GM12878 (cell line): ENCODE measurements around the gene ATP2A1. TPM values are rescaled to one million over a fixed set of nuclear protein-coding genes. Genes with fewer than 3 reads are reported as not detected.

Source experiments
- ATAC-seq: fragments of 200-7000 bp; cut with Tn5 transposase; 3 replicates; pipeline ENCODE4 v1.9.1; 2020; ENCODE audit warnings: mild to moderate bottlenecking, moderate library complexity
- BruUV-seq: library from RNA; stranded (reverse); fragments of 400-500 nt; replicated peaks from 2 replicates; lab custom pipeline; 2021; lab: Mats Ljungman, UMichigan
- CTCF ChIA-PET: fragments of 300-600 bp; sonication (Branson Sonifier 250); formaldehyde crosslinking; extraction: SDS; loops from one replicate; lab custom pipeline; 2021; ENCODE audit warnings: inconsistent platforms; lab: Yijun Ruan, JAX
- POLR2A ChIA-PET: fragments of 350-600 bp; formaldehyde crosslinking; extraction: SDS; loops from one replicate; lab custom pipeline; 2021; ENCODE audit warnings: inconsistent platforms; lab: Charles Lee
- RAD21 ChIA-PET: fragments of 300-600 bp; sonication (Branson Sonifier 250); formaldehyde crosslinking; loops from one replicate; lab custom pipeline; 2023; ENCODE audit warnings: antibody characterized with exemption; ENCODE audit not compliant: unreplicated experiment; lab: Charles Lee
- SMC1A ChIA-PET: fragments of 300-600 bp; sonication (Branson Sonifier 250); formaldehyde crosslinking; loops from one replicate; lab custom pipeline; 2023; ENCODE audit not compliant: unreplicated experiment, uncharacterized antibody; lab: Charles Lee
- DNase-seq: peaks from one replicate; pipeline ENCODE4 v3.0.0-alpha.2; 2011; ENCODE audit warnings: low read depth, low spot score
- FAIRE-seq: peaks from 3 replicates; lab custom pipeline; 2011; peaks lifted over from hg19 to GRCh38; lab: Jason Lieb, UNC
- H2AFZ ChIP-seq: 2 replicates; pipeline ENCODE4 v1.6.0; 2011; ENCODE audit warnings: low read depth, low read length, control low read depth; ENCODE audit not compliant: control insufficient read depth
- H3K27ac ChIP-seq: 2 replicates; pipeline ENCODE4 v1.5.1; 2011; ENCODE audit warnings: control low read depth; ENCODE audit not compliant: control insufficient read depth, insufficient read depth
- H3K27me3 ChIP-seq, 2 experiments: replicated peaks in 1 of 2; 2 replicates each; pipeline versions ENCODE4 v1.6.0 to v1.6.1; 2011; ENCODE audit warnings: low read length in 1 of 2; ENCODE audit not compliant: control insufficient read depth in 2 of 2, insufficient read depth in 2 of 2
- H3K36me3 ChIP-seq, 2 experiments: 2 replicates each; pipeline ENCODE4 v1.5.1; 2011; ENCODE audit warnings: low read length in 1 of 2; ENCODE audit not compliant: control insufficient read depth in 2 of 2, insufficient read depth in 2 of 2
- H3K4me1 ChIP-seq: 2 replicates; pipeline ENCODE4 v1.6.1; 2011; ENCODE audit warnings: mild to moderate bottlenecking, low read length, moderate library complexity, mixed read lengths; ENCODE audit not compliant: control insufficient read depth, insufficient read depth
- H3K4me2 ChIP-seq: 2 replicates; pipeline ENCODE4 v1.6.0; 2011; ENCODE audit warnings: control low read depth; ENCODE audit not compliant: control insufficient read depth, insufficient read depth
- H3K4me3 ChIP-seq: fragments of 200-600 bp; sonication (generic); 2 replicates; pipeline ENCODE4 v1.5.1; 2016
- H3K79me2 ChIP-seq: 2 replicates; pipeline ENCODE4 v1.6.0; 2011; ENCODE audit warnings: low read length; ENCODE audit not compliant: control insufficient read depth, insufficient read depth
- H3K9ac ChIP-seq: 2 replicates; pipeline ENCODE4 v1.8.0; 2011; ENCODE audit warnings: low read length, control low read depth, mixed read lengths; ENCODE audit not compliant: control insufficient read depth, insufficient read depth
- H3K9me3 ChIP-seq: replicated peaks from 3 replicates; pipeline ENCODE4 v1.5.1; 2011; ENCODE audit warnings: mild to moderate bottlenecking, low read length; ENCODE audit not compliant: control insufficient read depth, insufficient read depth
- H4K20me1 ChIP-seq: 2 replicates; pipeline ENCODE4 v1.6.0; 2011; ENCODE audit not compliant: control insufficient read depth, insufficient read depth
- BCL11A ChIP-seq: IDR thresholded peaks from 2 replicates; pipeline ENCODE4 v1.6.1; 2011; ENCODE audit warnings: low read depth, low read length
- BHLHE40 ChIP-seq, 2 experiments: fragments of 450-650 bp in 1 of 2; IDR thresholded peaks; 2 replicates each; pipeline ENCODE4 v1.6.1; 2011 to 2017; ENCODE audit warnings: low read depth in 2 of 2, borderline replicate concordance in 1 of 2, improper control_type of control experiment in 1 of 2, low read length in 1 of 2, mild to moderate bottlenecking in 1 of 2
- CHD2 ChIP-seq: IDR thresholded peaks from 2 replicates; pipeline ENCODE4 v1.6.1; 2011; ENCODE audit warnings: low read depth, low read length, improper control_type of control experiment, borderline replicate concordance
- FOS ChIP-seq: IDR thresholded peaks from 3 replicates; pipeline ENCODE4 v1.6.1; 2011; ENCODE audit warnings: borderline replicate concordance; ENCODE audit not compliant: insufficient read length; ENCODE audit errors: extremely low read depth
- IKZF1 ChIP-seq: fragments of 450-650 bp; conservative IDR thresholded peaks from 2 replicates; pipeline ENCODE4 v1.6.1; 2017; ENCODE audit warnings: antibody characterized with exemption, mild to moderate bottlenecking
- MXI1 ChIP-seq: fragments of 150-350 bp; IDR thresholded peaks from 2 replicates; pipeline ENCODE4 v1.6.1; 2011; ENCODE audit warnings: low read depth, mild to moderate bottlenecking, inconsistent platforms, low read length, improper control_type of control experiment
- NFYB ChIP-seq: IDR thresholded peaks from 2 replicates; pipeline ENCODE4 v1.6.1; 2011; ENCODE audit warnings: low read depth, mild to moderate bottlenecking, low read length, improper control_type of control experiment, moderate library complexity; ENCODE audit not compliant: insufficient read depth
- POLR2AphosphoS5 ChIP-seq: IDR thresholded peaks from 2 replicates; pipeline ENCODE4 v1.6.1; 2011; ENCODE audit warnings: mild to moderate bottlenecking, low read length, inconsistent platforms
- SP1 ChIP-seq: IDR thresholded peaks from one replicate; pipeline ENCODE4 v1.6.1; 2011; ENCODE audit warnings: low read depth, low read length
- WGBS: methylation state at CpG from one replicate; pipeline ENCODE4 v1.1.6; 2016; ENCODE audit warnings: low lambda C conversion rate; ENCODE audit not compliant: insufficient replicate concordance, insufficient coverage; ENCODE audit errors: missing lambda C conversion rate; 5-methylcytosine and 5-hydroxymethylcytosine counted together
- in situ Hi-C: fragments of 300-500 bp; cut with MboI; formaldehyde crosslinking; loops from 9 replicates; pipeline ENCODE4 v1.14.3; 2018; ENCODE audit warnings: mixed read lengths
- intact Hi-C: fragments of 100-400 bp; cut with micrococcal nuclease; formaldehyde crosslinking; loops from one replicate; pipeline ENCODE4 v1.14.2; 2022; ENCODE audit not compliant: unreplicated experiment
- polyA plus RNA-seq, 11 experiments: library from polyadenylated mRNA; depleted of rRNA in 4 of 11; unstranded in 6 of 11; stranded (reverse) in 5 of 11; fragments of >200 nt; fragmentation: Nextera tagmentation in 4 of 11; fragmentation: Illumina TruSeq in 1 of 11; extraction: Ambion mirVana in 4 of 11; extraction: Trizol in 1 of 11; gene quantifications; 1 replicate in 1 of 11; 2 replicates in 10 of 11; pipeline versions ENCODE4 v1.2.1 to v1.2.3, GENCODE V29; 2011 to 2016; ENCODE audit warnings: inconsistent platforms in 2 of 11, missing spikeins in 2 of 11, low read depth in 1 of 11
- total RNA-seq, 4 experiments: library from RNA; depleted of rRNA in 3 of 4; stranded (reverse); fragments of >200 nt in 3 of 4; fragmentation: Illumina TruSeq in 1 of 4; extraction: Trizol in 1 of 4; gene quantifications; 2 replicates each; pipeline versions ENCODE4 v1.2.1 to v1.2.3, GENCODE V29; 2013 to 2021
- TF ChIP-seq, protein P1 (sequence below): fragments of 150-350 bp; IDR thresholded peaks from 2 replicates; pipeline ENCODE4 v1.6.1; 2016; ENCODE audit warnings: low read depth, low read length
- TF ChIP-seq, protein P2 (sequence below): fragments of 450-650 bp; IDR thresholded peaks from 2 replicates; pipeline ENCODE4 v1.6.1; 2018; ENCODE audit warnings: mild to moderate bottlenecking, low read depth, moderate library complexity; ENCODE audit not compliant: partially characterized antibody
- TF ChIP-seq, protein P3 (sequence below): IDR thresholded peaks from 2 replicates; pipeline ENCODE4 v1.6.1; 2012; ENCODE audit warnings: low read depth, low read length, improper control_type of control experiment
- TF ChIP-seq, protein P4 (sequence below): IDR thresholded peaks from 2 replicates; pipeline ENCODE4 v1.6.1; 2012; ENCODE audit warnings: low read depth, low read length, improper control_type of control experiment

The ATP2A1 gene
- total and polyA plus RNA-seq, 10 of the 15 experiments (the other 5 are each of a cell fraction or from before 2014, with no cell fraction given): 0.13 to 1.7 (median 0.88) TPM

DNA sequence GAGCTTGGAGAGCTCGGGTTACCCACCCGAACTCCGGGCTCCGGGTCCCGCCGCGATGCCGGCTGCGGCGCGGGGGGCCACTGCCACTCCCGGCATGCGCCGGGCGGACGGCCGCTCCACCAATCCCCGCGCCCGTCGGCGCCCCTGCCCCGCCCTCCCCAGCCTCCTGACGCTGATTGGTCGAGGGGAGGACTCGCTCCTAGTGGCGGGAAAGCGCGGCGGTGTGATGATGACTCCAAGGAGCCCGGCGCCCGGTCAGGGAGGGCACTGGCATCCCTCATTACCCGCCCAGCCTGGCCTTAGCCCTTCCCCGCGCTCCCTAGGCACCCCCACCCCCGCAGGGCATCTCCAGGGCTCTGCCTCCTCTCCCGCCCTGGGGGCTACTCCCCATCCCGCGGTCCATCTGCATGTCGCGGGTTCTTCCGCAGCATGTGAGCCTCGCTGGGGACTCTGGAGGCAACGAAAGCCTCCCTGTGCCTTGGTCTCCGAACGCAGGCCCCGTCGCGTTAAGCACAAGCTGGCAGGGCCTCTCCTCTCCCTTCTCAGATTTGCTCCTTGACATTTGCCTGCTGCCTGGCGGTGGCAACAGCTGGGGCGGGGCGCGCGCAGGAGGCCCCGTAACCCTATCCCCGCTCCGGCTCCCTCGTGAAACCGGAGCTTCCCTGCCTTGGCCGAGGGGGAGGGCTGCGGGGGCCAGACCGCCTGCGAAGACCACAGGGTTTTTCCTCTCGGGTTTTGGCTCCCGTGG, 1.7 kb downstream of the ATP2A1 start:
- Histone ChIP-seq H3K36me3 (no peaks in the 10 kb centered on the region), H3K9ac (peak overlapping the region; percentile 77), H3K9me3 (no peaks in the 10 kb centered on the region), H3K4me3 (peak overlapping the region; percentile 95), H3K4me1 (peaks cover 13% of the 10 kb centered on the region), H3K27ac (peak overlapping the region; percentile 37; the same call in 1 of the 2 replicates), H3K4me2 (peak overlapping the region; percentile 98), H4K20me1 (no peaks in the 10 kb centered on the region), H2AFZ (peak overlapping the region; percentile 85), H3K27me3 (no peaks in the 10 kb centered on the region), H3K79me2 (no peaks in the 10 kb centered on the region)
- RAD21 ChIA-PET: interaction anchor here (1.1 to 2.7 kb wide), 5 partner anchors 34 to 65 kb away, joined by 3 to 13 read pairs (median 5); partner anchors contain the start of genes CD19 and TUFM
- CTCF ChIA-PET: interaction anchor here (1.0 to 2.4 kb wide), 5 partner anchors 11 to 65 kb away, joined by 3 to 10 read pairs (median 7); partner anchors contain the start of genes CD19 and SH2B1
- WGBS: 17% methylated on average over 45 of the region's 66 CpGs
- SMC1A ChIA-PET: interaction anchor here (0.9 to 2.3 kb wide), 6 partner anchors 12 to 65 kb away, joined by 3 to 26 read pairs (median 5); no protein-coding TSS in a partner anchor
- in situ Hi-C loops: loop anchor here (5.0 kb wide), 1 partner anchor 37 kb away; no protein-coding TSS in a partner anchor
- no TSS peak for BruUV-seq
- POLR2A ChIA-PET: interaction anchor here (0.6 to 1.8 kb wide), 8 partner anchors 17 to 71 kb away, joined by 3 to 5 read pairs (median 4); partner anchors contain the start of genes CD19, NFATC2IP and TUFM
- intact Hi-C loops: loop anchor here (2.0 to 5.0 kb wide), 2 partner anchors 33 to 52 kb away; partner anchors contain the start of genes CD19 and TUFM
- DNase-seq (peak; percentile 46), FAIRE-seq (peak; percentile 27), ATAC-seq (peak; percentile 96)
- TF ChIP-seq, protein P1, sequence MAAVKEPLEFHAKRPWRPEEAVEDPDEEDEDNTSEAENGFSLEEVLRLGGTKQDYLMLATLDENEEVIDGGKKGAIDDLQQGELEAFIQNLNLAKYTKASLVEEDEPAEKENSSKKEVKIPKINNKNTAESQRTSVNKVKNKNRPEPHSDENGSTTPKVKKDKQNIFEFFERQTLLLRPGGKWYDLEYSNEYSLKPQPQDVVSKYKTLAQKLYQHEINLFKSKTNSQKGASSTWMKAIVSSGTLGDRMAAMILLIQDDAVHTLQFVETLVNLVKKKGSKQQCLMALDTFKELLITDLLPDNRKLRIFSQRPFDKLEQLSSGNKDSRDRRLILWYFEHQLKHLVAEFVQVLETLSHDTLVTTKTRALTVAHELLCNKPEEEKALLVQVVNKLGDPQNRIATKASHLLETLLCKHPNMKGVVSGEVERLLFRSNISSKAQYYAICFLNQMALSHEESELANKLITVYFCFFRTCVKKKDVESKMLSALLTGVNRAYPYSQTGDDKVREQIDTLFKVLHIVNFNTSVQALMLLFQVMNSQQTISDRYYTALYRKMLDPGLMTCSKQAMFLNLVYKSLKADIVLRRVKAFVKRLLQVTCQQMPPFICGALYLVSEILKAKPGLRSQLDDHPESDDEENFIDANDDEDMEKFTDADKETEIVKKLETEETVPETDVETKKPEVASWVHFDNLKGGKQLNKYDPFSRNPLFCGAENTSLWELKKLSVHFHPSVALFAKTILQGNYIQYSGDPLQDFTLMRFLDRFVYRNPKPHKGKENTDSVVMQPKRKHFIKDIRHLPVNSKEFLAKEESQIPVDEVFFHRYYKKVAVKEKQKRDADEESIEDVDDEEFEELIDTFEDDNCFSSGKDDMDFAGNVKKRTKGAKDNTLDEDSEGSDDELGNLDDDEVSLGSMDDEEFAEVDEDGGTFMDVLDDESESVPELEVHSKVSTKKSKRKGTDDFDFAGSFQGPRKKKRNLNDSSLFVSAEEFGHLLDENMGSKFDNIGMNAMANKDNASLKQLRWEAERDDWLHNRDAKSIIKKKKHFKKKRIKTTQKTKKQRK: no peak
- TF ChIP-seq FOS (peak; percentile 16), BHLHE40 (IDR thresholded peaks at IDR 0.05; ENCODE audit: borderline replicate concordance in 1 of 2, low read depth in 2 of 2, low read length in 1 of 2) (0 out of 4 replicates have a peak, but pooled peaks of 1 of the 2 experiments have one; percentile 23), NFYB (peak; percentile 98), MXI1 (no peak), SP1 (peak; percentile 79), POLR2AphosphoS5 (peak; percentile 38; the same call in 1 of the 2 replicates), BCL11A (no peak), CHD2 (peak; percentile 70), IKZF1 (0 out of 2 replicates have a peak, but pooled peaks have one; percentile 13)
- TF ChIP-seq, protein P2, sequence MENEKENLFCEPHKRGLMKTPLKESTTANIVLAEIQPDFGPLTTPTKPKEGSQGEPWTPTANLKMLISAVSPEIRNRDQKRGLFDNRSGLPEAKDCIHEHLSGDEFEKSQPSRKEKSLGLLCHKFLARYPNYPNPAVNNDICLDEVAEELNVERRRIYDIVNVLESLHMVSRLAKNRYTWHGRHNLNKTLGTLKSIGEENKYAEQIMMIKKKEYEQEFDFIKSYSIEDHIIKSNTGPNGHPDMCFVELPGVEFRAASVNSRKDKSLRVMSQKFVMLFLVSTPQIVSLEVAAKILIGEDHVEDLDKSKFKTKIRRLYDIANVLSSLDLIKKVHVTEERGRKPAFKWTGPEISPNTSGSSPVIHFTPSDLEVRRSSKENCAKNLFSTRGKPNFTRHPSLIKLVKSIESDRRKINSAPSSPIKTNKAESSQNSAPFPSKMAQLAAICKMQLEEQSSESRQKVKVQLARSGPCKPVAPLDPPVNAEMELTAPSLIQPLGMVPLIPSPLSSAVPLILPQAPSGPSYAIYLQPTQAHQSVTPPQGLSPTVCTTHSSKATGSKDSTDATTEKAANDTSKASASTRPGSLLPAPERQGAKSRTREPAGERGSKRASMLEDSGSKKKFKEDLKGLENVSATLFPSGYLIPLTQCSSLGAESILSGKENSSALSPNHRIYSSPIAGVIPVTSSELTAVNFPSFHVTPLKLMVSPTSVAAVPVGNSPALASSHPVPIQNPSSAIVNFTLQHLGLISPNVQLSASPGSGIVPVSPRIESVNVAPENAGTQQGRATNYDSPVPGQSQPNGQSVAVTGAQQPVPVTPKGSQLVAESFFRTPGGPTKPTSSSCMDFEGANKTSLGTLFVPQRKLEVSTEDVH: peak; percentile 79
- TF ChIP-seq, protein P3, sequence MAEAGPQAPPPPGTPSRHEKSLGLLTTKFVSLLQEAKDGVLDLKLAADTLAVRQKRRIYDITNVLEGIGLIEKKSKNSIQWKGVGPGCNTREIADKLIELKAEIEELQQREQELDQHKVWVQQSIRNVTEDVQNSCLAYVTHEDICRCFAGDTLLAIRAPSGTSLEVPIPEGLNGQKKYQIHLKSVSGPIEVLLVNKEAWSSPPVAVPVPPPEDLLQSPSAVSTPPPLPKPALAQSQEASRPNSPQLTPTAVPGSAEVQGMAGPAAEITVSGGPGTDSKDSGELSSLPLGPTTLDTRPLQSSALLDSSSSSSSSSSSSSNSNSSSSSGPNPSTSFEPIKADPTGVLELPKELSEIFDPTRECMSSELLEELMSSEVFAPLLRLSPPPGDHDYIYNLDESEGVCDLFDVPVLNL: peak; percentile 84
- TF ChIP-seq, protein P4, sequence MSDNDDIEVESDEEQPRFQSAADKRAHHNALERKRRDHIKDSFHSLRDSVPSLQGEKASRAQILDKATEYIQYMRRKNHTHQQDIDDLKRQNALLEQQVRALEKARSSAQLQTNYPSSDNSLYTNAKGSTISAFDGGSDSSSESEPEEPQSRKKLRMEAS: peak; percentile 50; the same call in 1 of the 2 replicates
